ENCODE measurements around the gene INF2.

INF2 gene

DNA sequence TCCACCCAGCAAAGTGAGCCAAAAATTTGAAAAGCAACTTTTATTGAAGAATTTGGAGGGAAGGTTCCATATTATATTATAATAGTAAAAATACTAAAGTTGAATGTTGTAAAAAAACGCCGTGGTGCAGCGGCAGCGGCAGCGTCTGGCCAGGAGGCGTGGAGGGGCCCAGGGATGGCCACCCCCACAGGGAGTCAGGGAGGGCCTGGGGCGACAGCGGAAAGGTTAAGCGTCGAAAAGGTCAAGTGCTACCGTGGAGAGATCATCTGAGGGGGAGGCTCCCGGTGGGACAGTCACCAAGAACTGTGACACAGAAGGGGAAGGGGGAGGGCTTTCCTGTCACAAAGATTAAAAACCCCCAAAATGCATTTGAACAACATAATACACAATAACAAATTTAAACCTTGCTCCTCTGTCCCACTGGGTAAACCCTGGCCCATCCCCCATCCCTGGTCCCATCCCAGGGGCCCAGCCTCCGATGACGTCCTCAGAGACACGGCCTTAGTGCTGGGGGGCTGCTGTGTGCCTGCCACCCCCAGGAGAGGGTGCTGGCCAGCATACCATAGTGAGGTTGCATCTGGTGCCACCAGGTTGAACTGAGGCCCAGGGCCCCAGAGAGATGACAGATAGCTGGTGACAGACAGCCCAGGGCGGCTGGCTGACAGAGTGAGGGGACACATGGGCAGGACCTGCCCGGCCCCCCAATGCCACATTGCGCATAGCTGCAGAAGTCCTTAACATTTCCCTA is 80.1 kb downstream of the INF2 start:
- H3K27ac ChIP-seq (ENCODE audit: low read length), result no peak overlapping the region
- H3K9ac ChIP-seq (ENCODE audit: low read length), result no peak overlapping the region
- no peaks in the 10 kb centered on the region for H4K20me1 ChIP-seq (ENCODE audit: insufficient read depth, low read length)
- H3K4me1 ChIP-seq (ENCODE audit: low read length), result no peaks in the 10 kb centered on the region
- no peaks in the 10 kb centered on the region for H3K27me3 ChIP-seq (replicated peaks; ENCODE audit: insufficient read depth, low read length)
- TF ChIP-seq EZH2phosphoT487 (IDR thresholded peaks at IDR 0.05; ENCODE audit: low read length) (no peak), EZH2 (optimal IDR thresholded peaks at IDR 0.05; ENCODE audit: low read depth, low read length) (no peak)
- TF ChIP-seq, protein P1, sequence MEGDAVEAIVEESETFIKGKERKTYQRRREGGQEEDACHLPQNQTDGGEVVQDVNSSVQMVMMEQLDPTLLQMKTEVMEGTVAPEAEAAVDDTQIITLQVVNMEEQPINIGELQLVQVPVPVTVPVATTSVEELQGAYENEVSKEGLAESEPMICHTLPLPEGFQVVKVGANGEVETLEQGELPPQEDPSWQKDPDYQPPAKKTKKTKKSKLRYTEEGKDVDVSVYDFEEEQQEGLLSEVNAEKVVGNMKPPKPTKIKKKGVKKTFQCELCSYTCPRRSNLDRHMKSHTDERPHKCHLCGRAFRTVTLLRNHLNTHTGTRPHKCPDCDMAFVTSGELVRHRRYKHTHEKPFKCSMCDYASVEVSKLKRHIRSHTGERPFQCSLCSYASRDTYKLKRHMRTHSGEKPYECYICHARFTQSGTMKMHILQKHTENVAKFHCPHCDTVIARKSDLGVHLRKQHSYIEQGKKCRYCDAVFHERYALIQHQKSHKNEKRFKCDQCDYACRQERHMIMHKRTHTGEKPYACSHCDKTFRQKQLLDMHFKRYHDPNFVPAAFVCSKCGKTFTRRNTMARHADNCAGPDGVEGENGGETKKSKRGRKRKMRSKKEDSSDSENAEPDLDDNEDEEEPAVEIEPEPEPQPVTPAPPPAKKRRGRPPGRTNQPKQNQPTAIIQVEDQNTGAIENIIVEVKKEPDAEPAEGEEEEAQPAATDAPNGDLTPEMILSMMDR (IDR thresholded peaks at IDR 0.05; ENCODE audit: low read length), result no peak
- no peaks in the 10 kb centered on the region for H3K9me2 ChIP-seq (replicated peaks; ENCODE audit: insufficient read depth, low read length)
- H3K79me2 ChIP-seq (ENCODE audit: low read length), result no peaks in the 10 kb centered on the region
- H3K36me3 ChIP-seq (replicated peaks; ENCODE audit: insufficient read depth, low read length), result no peaks in the 10 kb centered on the region
- no peak overlapping the region for H3K4me2 ChIP-seq (ENCODE audit: low read depth, low read length)
- H3K4me3 ChIP-seq (ENCODE audit: low read length), result no peak overlapping the region
- no peak for DNase-seq
- H3K9me3 ChIP-seq (replicated peaks; ENCODE audit: insufficient read depth, low read length), result no peaks in the 10 kb centered on the region
- H2AFZ ChIP-seq (ENCODE audit: low read length), result no peak overlapping the region
- no peaks in the 10 kb centered on the region for H3F3A ChIP-seq (ENCODE audit: insufficient read depth, low read length)

DNA sequence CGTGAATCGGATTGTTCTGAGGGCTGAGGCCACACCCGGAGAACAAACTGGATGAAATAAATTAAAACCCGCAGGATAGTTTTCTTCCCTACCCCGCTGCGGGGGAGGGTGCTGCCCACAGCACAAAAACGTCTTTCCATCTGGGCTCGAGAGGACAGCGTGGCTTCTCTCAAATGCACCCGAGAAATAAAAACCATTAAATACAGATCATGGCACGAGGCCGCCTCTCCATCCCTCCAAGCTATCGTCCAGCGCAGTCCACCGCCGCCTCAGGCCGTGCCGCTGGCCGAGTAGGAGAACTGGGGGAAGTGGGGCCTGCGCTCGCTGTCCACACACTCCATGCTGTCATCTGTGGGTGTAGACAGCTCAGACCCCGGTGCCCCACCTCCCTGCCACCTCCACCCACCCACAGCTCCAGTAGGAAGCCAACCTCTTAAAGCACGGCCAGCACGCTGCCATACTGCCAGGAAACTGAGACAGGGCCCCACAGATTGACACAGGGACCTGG is 80.7 kb downstream of the INF2 start:
- Histone ChIP-seq H3K4me1 (ENCODE audit: low read length) (no peaks in the 10 kb centered on the region), H3K4me2 (ENCODE audit: low read depth, low read length) (no peak overlapping the region), H3F3A (ENCODE audit: insufficient read depth, low read length) (no peaks in the 10 kb centered on the region), H3K79me2 (ENCODE audit: low read length) (no peaks in the 10 kb centered on the region), H3K4me3 (ENCODE audit: low read length) (no peak overlapping the region), H3K9ac (ENCODE audit: low read length) (no peak overlapping the region), H3K36me3 (replicated peaks; ENCODE audit: insufficient read depth, low read length) (no peaks in the 10 kb centered on the region), H3K9me3 (replicated peaks; ENCODE audit: insufficient read depth, low read length) (no peaks in the 10 kb centered on the region), H4K20me1 (ENCODE audit: insufficient read depth, low read length) (no peaks in the 10 kb centered on the region), H3K9me2 (replicated peaks; ENCODE audit: insufficient read depth, low read length) (no peaks in the 10 kb centered on the region), H2AFZ (ENCODE audit: low read length) (no peak overlapping the region), H3K27me3 (replicated peaks; ENCODE audit: insufficient read depth, low read length) (no peaks in the 10 kb centered on the region), H3K27ac (ENCODE audit: low read length) (no peak overlapping the region)
- no peak for DNase-seq
- no peak for TF ChIP-seq EZH2phosphoT487 (IDR thresholded peaks at IDR 0.05; ENCODE audit: low read length)
- TF ChIP-seq, protein P1 (IDR thresholded peaks at IDR 0.05; ENCODE audit: low read length), result no peak
- no peak for TF ChIP-seq EZH2 (optimal IDR thresholded peaks at IDR 0.05; ENCODE audit: low read depth, low read length)

DNA sequence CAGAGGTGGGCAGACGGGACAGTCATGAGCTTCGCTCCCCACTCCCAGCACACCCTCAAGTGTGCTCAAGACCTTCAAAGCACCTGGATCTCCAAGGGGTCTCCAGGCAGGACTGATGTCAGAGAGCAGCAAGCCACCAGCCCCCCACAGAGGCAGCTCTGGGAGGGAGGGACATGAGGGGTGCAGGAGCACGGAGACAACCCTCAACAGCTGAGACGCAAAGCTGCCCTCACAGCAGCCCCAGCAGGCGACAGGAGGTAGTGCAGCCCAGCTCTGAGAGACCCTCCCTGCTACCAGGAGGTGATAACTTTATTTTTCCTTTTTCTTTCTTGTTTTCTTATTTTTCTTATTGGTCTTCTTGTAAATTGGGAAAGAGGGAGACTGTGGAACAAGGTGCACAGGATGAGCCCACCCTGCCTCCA is 81.4 kb downstream of the INF2 start:
- H3K27ac ChIP-seq (ENCODE audit: low read length), result no peak overlapping the region
- H3K9me2 ChIP-seq (replicated peaks; ENCODE audit: insufficient read depth, low read length), result no peaks in the 10 kb centered on the region
- no peaks in the 10 kb centered on the region for H3K4me1 ChIP-seq (ENCODE audit: low read length)
- no peaks in the 10 kb centered on the region for H4K20me1 ChIP-seq (ENCODE audit: insufficient read depth, low read length)
- no peak overlapping the region for H3K9ac ChIP-seq (ENCODE audit: low read length)
- H3K9me3 ChIP-seq (replicated peaks; ENCODE audit: insufficient read depth, low read length), result no peaks in the 10 kb centered on the region
- H3K4me3 ChIP-seq (ENCODE audit: low read length), result no peak overlapping the region
- TF ChIP-seq, protein P1 (IDR thresholded peaks at IDR 0.05; ENCODE audit: low read length), result peak; percentile 36
- TF ChIP-seq EZH2phosphoT487 (IDR thresholded peaks at IDR 0.05; ENCODE audit: low read length) (no peak), EZH2 (optimal IDR thresholded peaks at IDR 0.05; ENCODE audit: low read depth, low read length) (no peak)
- H3K79me2 ChIP-seq (ENCODE audit: low read length), result no peaks in the 10 kb centered on the region
- H3F3A ChIP-seq (ENCODE audit: insufficient read depth, low read length), result no peaks in the 10 kb centered on the region
- no peak overlapping the region for H2AFZ ChIP-seq (ENCODE audit: low read length)
- H3K4me2 ChIP-seq (ENCODE audit: low read depth, low read length), result no peak overlapping the region
- no peaks in the 10 kb centered on the region for H3K36me3 ChIP-seq (replicated peaks; ENCODE audit: insufficient read depth, low read length)
- no peak for DNase-seq
- no peaks in the 10 kb centered on the region for H3K27me3 ChIP-seq (replicated peaks; ENCODE audit: insufficient read depth, low read length)

All from MM.1S (cell line).